ENCODE data around the gene C1orf94. TPM values are rescaled to one million over a fixed set of nuclear protein-coding genes. Genes with fewer than 3 reads are reported as not detected.
"Not testable (repeated sequence)": the region's sequence is repeated elsewhere in the genome, so short reads cannot be mapped to it uniquely, and the experiment has no call there.

C1orf94 gene
- polyA plus RNA-seq, 1 donor from 2014 or later: not detected

DNA sequence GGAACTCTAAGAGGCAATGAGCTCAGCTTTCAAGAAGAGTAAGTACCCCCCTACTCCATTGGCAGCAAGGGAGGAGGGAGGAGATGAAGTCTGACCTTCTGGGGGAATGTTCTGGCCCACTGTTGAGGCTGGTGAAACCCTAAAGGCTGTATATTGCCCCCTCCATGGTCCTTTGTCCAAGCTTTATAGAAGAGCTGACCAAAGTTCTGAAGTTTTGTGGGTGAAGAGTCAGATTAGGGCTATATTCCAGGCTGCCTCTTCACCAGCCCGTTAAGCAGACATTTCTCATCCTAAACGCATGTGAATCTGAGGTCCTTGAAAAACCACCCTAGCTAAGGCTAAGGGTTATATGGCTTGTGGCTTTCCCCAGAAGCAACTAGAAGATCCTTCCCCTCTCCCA is 1.4 kb downstream of the C1orf94 start:
- no peaks in the 10 kb centered on the region for H3K36me3 ChIP-seq (ENCODE audit: insufficient read depth, low read length)
- no peak overlapping the region for H3K27ac ChIP-seq (ENCODE audit: low read length)
- TF ChIP-seq TAF1 (IDR thresholded peaks at IDR 0.05; ENCODE audit: low read depth): no peak
- no peak for TF ChIP-seq EP300 (conservative IDR thresholded peaks at IDR 0.05; ENCODE audit: poor library complexity, severe bottlenecking)
- no peak for TF ChIP-seq MXI1 (conservative IDR thresholded peaks at IDR 0.05; ENCODE audit: poor library complexity, severe bottlenecking)
- TF ChIP-seq POLR2AphosphoS5 (IDR thresholded peaks at IDR 0.05): no peak
- TF ChIP-seq, protein P1, sequence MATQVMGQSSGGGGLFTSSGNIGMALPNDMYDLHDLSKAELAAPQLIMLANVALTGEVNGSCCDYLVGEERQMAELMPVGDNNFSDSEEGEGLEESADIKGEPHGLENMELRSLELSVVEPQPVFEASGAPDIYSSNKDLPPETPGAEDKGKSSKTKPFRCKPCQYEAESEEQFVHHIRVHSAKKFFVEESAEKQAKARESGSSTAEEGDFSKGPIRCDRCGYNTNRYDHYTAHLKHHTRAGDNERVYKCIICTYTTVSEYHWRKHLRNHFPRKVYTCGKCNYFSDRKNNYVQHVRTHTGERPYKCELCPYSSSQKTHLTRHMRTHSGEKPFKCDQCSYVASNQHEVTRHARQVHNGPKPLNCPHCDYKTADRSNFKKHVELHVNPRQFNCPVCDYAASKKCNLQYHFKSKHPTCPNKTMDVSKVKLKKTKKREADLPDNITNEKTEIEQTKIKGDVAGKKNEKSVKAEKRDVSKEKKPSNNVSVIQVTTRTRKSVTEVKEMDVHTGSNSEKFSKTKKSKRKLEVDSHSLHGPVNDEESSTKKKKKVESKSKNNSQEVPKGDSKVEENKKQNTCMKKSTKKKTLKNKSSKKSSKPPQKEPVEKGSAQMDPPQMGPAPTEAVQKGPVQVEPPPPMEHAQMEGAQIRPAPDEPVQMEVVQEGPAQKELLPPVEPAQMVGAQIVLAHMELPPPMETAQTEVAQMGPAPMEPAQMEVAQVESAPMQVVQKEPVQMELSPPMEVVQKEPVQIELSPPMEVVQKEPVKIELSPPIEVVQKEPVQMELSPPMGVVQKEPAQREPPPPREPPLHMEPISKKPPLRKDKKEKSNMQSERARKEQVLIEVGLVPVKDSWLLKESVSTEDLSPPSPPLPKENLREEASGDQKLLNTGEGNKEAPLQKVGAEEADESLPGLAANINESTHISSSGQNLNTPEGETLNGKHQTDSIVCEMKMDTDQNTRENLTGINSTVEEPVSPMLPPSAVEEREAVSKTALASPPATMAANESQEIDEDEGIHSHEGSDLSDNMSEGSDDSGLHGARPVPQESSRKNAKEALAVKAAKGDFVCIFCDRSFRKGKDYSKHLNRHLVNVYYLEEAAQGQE (IDR thresholded peaks at IDR 0.05; ENCODE audit: borderline replicate concordance): no peak
- TF ChIP-seq CTCF (IDR thresholded peaks at IDR 0.05; ENCODE audit: poor library complexity, severe bottlenecking): no peak
- no peak for TF ChIP-seq SMC3 (conservative IDR thresholded peaks at IDR 0.05; ENCODE audit: poor library complexity)
- no peak for TF ChIP-seq EZH2 (IDR thresholded peaks at IDR 0.05; ENCODE audit: borderline replicate concordance, insufficient read depth, low read length, poor library complexity, severe bottlenecking)
- TF ChIP-seq RAD21 (conservative IDR thresholded peaks at IDR 0.05): no peak
- no peaks in the 10 kb centered on the region for H3K9me2 ChIP-seq (ENCODE audit: insufficient read depth, low read length)
- H3K79me2 ChIP-seq (replicated peaks; ENCODE audit: insufficient read depth, low read length): no peaks in the 10 kb centered on the region
- H4K20me1 ChIP-seq (ENCODE audit: insufficient read depth): no peaks in the 10 kb centered on the region
- H3K27me3 ChIP-seq (ENCODE audit: insufficient read depth, low read depth, low read length): peaks cover 31% of the 10 kb centered on the region
- no peak overlapping the region for H3K4me2 ChIP-seq (ENCODE audit: low read length)
- no peak overlapping the region for H2AFZ ChIP-seq (ENCODE audit: low read depth, low read length)
- no peaks in the 10 kb centered on the region for H3K9me3 ChIP-seq (ENCODE audit: low read length)
- no peaks in the 10 kb centered on the region for H3F3A ChIP-seq (ENCODE audit: insufficient read depth, low read length, poor library complexity, severe bottlenecking)
- H3K9ac ChIP-seq (ENCODE audit: low read length): no peak overlapping the region
- no peak overlapping the region for H3K4me3 ChIP-seq (ENCODE audit: low read length)

DNA sequence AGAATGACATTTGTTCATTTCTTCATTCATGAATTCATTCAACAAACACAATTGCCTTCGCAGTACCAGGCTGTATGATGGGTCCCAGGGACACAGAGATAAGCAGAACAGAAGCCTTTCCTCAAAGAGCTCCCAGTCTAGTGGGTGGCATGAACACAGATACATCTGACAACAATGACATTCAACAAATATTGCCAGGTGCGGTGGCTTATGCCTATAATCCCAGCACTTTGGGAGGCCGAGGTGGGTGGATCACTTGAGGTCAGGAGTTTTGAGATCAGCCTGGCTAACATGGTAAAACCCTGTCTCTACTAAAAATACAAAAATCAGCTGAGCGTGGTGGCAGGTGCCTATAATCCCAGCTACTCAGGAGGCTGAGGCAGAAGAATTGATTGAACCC is 6.7 kb downstream of the C1orf94 start:
- not testable (repeated sequence) for H3K9me3 ChIP-seq (ENCODE audit: low read length); H3K9me2 ChIP-seq (ENCODE audit: insufficient read depth, low read length); H4K20me1 ChIP-seq (ENCODE audit: insufficient read depth); H3K79me2 ChIP-seq (replicated peaks; ENCODE audit: insufficient read depth, low read length); H3K4me2 ChIP-seq (ENCODE audit: low read length); H3K36me3 ChIP-seq (ENCODE audit: insufficient read depth, low read length); H3F3A ChIP-seq (ENCODE audit: insufficient read depth, low read length, poor library complexity, severe bottlenecking); H3K27ac ChIP-seq (ENCODE audit: low read length); H3K4me3 ChIP-seq (ENCODE audit: low read length); H3K9ac ChIP-seq (ENCODE audit: low read length); H3K27me3 ChIP-seq (ENCODE audit: insufficient read depth, low read depth, low read length); H2AFZ ChIP-seq (ENCODE audit: low read depth, low read length)

Data from neural cell (in vitro differentiated cells).